GM12801 (cell line): ENCODE measurements around the gene NXPE4.

Experiments used
- TF ChIP-seq, protein P1 (sequence below): IDR thresholded peaks from one replicate; pipeline ENCODE4 v1.5.1; 2011; ENCODE audit warnings: control low read depth; ENCODE audit not compliant: insufficient read length; ENCODE audit errors: extremely low read depth

Gene NXPE4

DNA sequence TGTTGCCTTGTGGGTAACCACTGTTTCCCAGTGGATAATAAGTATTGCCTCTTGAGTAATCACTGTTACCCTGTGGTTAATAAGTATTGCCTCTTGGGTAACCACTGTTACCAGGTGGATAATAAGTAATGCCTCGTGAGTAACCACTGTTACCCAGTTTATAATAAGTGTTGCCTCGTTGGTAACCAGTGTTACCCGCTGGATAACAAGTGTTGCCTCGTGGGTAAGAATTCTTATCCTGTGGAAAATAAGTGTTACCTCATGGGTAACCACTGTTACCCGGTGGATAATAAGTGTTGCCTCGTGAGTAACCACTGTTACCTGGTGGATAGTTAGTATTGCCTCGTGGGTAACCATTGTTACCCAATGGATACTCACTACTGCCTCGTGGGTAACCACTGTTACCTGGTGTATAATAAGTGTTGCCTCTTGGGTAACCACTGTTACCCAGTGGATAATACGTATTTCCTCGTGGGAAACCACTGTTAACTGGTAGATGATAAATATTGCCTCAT, 24.1 kb upstream of the NXPE4 start:
- TF ChIP-seq, protein P1, sequence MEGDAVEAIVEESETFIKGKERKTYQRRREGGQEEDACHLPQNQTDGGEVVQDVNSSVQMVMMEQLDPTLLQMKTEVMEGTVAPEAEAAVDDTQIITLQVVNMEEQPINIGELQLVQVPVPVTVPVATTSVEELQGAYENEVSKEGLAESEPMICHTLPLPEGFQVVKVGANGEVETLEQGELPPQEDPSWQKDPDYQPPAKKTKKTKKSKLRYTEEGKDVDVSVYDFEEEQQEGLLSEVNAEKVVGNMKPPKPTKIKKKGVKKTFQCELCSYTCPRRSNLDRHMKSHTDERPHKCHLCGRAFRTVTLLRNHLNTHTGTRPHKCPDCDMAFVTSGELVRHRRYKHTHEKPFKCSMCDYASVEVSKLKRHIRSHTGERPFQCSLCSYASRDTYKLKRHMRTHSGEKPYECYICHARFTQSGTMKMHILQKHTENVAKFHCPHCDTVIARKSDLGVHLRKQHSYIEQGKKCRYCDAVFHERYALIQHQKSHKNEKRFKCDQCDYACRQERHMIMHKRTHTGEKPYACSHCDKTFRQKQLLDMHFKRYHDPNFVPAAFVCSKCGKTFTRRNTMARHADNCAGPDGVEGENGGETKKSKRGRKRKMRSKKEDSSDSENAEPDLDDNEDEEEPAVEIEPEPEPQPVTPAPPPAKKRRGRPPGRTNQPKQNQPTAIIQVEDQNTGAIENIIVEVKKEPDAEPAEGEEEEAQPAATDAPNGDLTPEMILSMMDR, result no peak

DNA sequence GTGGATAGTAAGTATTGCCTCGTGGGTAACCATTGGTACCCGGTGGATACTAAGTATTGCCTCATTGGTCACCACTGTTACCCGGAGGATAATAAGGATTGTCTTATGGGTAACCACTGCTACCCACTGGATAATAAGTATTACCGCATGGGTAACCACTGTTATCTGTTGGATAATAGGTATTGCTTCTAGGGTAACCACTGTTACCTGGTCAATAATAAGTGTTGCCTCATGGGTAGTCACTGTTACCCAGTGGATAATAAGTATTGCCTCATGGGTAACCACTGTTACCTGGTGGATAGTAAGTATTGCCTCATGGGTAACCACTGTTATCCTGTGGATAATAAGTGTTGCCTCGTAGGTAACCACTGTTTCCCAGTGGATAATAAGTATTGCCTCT, 22.6 kb upstream of the NXPE4 start:
- TF ChIP-seq, protein P1, result no peak

DNA sequence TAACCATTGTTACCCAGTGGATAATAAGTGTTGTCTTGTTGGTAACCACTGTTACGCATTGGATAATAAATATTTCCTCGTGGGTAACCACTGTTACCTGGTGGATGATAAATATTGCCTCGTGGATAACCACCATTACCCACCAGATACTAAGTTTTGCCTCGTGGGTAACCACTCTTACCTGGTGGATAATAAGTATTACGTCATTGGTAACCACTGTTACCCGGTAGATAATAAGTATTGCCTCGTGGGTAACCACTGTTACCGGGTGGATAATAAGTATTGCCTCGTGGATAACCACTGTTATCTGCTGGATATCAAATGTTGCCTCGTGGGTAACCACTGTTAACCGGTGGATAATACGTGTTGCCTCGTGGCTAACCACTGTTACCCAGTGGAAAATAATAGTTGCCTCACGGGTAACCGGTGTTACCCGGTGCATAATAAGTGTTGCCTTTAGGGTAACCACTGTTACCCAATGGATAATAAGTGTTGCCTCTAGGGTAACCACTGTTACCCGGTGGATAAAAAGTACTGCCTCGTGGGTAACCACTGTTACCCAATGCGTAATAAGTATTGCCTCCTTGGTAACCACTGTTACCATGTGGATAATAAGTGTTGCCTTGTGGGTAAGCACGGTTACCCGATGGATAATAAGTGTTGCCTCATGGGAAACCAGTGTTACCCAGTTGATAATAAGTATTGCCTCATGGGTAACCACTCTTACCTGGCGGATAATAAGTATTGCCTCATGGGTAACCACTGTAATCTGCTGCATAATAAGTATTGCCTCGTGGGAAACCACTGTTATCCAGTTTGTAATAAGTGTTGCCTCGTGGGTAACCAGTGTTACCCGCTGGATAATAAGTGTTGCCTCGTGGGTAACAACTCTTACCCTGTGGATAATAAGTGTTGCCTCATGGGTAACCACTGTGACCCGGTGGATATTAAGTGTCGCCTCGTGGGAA, 21.9 kb upstream of the NXPE4 start:
- TF ChIP-seq, protein P1, result no peak

DNA sequence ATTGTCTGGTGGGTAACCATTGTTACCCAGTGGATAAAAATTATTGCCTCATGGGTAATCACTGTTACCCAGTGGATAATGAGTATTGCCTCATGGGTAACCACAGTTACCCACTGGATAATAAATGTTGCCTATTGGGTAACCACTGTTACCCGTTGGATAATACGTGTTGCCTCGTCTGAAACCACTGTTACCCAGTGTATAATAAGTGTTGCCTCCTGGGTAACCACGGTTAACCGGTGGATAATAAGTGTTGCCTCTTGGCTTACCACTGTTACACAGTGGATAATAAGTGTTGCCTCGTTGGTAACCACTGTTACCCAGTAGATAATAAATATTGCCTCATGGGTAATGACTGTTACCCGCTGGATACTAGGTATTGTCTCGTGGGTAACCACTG, 20.9 kb upstream of the NXPE4 start:
- TF ChIP-seq, protein P1, result no peak

DNA sequence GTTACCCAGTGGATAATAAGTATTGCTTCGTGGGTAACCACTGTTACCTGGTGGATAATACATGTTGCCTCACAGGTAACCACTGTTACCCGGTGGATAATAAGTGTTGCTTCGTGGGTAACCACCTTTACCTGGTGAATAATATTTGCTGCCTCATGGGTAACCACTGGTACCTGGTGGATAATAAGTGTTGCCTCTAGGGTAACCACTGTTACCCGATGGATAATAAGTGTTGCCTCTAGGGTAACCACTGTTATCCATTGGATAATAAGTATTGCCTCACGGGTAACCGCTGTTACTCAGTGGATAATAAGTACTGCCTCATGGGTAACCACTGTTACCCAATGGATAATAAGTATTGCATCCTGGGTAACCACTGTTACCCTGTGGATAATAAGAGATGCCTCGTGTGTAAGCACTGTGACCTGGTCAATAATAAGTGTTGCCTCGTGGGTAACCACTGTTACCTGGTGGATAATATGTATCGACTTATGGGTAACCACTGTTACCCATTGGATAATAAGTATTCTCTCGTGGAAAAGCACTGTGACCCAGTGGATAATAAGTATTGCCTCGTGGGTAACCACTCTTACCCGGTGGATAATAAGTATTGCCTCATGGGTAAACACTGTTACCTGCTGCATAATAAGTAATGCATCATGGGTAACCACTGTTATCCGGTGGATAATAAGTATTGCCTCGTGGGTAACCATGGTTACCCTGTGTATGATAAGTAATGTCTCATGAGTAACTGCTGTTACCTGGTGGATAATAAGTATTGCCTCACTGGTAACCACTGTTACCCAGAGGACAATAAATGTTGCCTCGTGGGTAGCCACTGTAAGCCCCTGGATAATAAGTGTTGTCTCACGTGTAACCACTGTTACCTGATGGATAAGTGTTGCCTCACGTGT, 20.1 kb upstream of the NXPE4 start:
- TF ChIP-seq, protein P1, result no peak

DNA sequence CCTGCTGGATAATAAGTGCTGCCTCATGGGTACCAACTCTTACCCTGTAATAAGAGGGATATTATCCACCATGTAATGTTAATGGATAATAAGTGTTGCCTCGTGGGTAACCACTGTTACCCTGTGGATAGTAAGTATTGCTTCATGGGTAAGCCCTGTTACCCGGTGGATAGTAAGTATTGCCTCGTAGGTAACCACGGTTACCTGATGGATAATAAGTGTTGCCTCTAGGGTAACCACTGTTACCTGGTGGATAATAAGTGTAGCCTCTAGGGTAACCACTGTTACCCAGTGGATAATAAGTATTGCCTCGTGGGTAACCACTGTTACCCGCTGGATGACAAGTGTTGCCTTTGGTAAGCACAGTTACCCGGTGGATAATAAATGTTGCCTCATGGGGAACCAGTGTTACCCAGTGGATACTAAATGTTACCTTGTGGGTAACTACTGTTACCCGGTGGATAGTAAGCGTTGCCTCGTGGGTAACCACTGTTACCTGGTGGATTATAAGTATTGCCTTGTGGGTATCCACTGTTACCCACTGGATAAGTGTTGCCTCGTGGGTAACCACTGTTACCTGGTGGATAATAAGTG, 18.6 kb upstream of the NXPE4 start:
- TF ChIP-seq, protein P1, result no peak
